ENCODE data around the gene OSGIN1.

OSGIN1 gene

GRCh38 chr16:83917152-83918120 lies 35.6 kb upstream of the OSGIN1 start:
- Histone ChIP-seq H3K4me2 (ENCODE audit: insufficient read depth, low read length) (no peak overlapping the region), H2AFZ (ENCODE audit: low read depth, low read length) (no peak overlapping the region), H3K4me1 (ENCODE audit: insufficient read depth, low read length) (no peaks in the 10 kb centered on the region), H3K27me3 (ENCODE audit: insufficient read depth, low read length, poor library complexity) (no peaks in the 10 kb centered on the region), H3K79me2 (ENCODE audit: insufficient read depth, low read length) (no peaks in the 10 kb centered on the region), H4K20me1 (ENCODE audit: insufficient read depth, low read length) (0 out of 2 replicates have a peak, but pooled peaks cover 6% of the 10 kb centered on the region), H3K27ac (ENCODE audit: low read length) (no peak overlapping the region), H3K9me3 (ENCODE audit: insufficient read depth, low read length, severe bottlenecking) (no peaks in the 10 kb centered on the region), H3K9ac (ENCODE audit: low read depth, low read length) (no peak overlapping the region), H3K4me3 (ENCODE audit: low read depth in 1 of 2, low read length in 2 of 2) (no peak overlapping the region), H3K36me3 (ENCODE audit: insufficient read depth, low read length) (peaks cover 62% of the 10 kb centered on the region)
- DNase-seq (no peak), ATAC-seq (ENCODE audit: insufficient read depth, low read depth) (no peak)
- TF ChIP-seq, protein P1, sequence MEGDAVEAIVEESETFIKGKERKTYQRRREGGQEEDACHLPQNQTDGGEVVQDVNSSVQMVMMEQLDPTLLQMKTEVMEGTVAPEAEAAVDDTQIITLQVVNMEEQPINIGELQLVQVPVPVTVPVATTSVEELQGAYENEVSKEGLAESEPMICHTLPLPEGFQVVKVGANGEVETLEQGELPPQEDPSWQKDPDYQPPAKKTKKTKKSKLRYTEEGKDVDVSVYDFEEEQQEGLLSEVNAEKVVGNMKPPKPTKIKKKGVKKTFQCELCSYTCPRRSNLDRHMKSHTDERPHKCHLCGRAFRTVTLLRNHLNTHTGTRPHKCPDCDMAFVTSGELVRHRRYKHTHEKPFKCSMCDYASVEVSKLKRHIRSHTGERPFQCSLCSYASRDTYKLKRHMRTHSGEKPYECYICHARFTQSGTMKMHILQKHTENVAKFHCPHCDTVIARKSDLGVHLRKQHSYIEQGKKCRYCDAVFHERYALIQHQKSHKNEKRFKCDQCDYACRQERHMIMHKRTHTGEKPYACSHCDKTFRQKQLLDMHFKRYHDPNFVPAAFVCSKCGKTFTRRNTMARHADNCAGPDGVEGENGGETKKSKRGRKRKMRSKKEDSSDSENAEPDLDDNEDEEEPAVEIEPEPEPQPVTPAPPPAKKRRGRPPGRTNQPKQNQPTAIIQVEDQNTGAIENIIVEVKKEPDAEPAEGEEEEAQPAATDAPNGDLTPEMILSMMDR (IDR thresholded peaks at IDR 0.05; ENCODE audit: borderline replicate concordance, extremely low read depth, low read length, poor library complexity, severe bottlenecking) = no peak
- TF ChIP-seq EZH2 (IDR thresholded peaks at IDR 0.05; ENCODE audit: borderline replicate concordance, low read depth, low read length, severe bottlenecking) = no peak

DNA sequence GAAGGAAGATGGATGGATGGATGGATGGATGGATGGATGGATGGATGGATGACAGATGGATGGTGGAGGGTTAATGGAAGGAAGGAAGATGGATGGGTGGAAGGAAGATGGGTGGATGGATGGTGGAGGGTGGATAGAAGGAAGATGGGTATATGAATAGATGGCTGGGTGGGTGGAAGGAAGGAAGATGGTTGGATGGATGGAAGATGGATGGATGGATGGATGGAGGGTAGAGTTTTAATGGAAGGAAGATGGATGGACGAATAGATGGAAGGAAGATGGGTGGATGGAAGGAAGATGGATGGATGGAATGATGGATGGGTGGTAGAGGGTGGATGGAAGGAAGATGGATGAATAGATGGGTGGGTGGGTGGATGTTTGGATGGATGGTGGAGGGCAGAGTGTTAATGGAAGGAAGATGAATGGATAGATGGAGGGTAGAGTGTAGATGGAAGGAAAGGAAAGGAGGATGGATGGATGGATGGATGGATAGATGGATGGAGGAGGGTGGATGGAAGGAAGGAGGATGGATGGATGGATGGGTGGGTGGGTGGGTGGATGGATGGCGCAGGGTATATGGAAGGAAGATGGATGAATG lies 32.0 kb upstream of the OSGIN1 start:
- no peak for ATAC-seq (ENCODE audit: insufficient read depth, low read depth)
- no peaks in the 10 kb centered on the region for H3K9me3 ChIP-seq (ENCODE audit: insufficient read depth, low read length, severe bottlenecking)

DNA sequence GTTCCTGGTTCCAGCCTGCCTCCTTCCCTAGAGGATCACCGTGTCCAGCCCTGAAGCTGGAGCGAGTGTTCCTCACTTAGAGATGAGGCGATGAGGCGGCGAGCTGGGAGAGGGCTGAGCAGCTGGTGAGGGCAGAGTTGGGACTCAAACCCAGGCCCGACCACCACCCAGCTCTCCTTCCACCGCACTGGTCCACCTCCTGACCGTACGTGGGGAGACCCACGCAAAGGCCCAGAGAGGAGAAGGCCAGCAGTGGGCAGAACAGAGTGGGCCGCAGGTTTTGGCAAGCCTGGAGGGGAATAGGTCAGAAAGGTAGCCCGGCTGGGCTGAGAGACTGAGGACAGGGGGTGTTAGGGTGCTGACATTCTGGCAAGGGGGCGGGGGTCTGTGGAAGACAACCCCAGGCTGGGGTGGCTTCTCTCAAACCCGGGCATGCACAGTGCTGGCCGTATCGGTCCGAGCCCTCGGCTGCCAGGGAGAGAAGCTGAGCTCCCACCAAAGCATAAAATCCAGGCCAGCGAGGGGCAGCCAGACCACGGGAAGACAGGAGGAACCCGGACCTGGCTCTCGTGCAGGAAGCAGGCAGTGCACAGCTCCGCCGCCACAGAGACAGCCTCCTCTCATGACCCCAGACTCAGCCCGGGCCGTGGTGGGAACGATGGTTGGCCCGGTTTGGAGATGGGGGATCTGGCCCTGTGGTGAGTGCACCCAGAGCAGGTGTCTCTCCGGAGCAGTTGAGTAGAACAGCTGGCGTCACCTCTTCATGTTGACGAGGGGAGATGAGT lies 29.3 kb upstream of the OSGIN1 start:
- no peak overlapping the region for H3K4me2 ChIP-seq (ENCODE audit: insufficient read depth, low read length)
- peaks cover 3% of the 10 kb centered on the region; the same call in 1 of the 2 replicates for H4K20me1 ChIP-seq (ENCODE audit: insufficient read depth, low read length)
- no peaks in the 10 kb centered on the region for H3K4me1 ChIP-seq (ENCODE audit: insufficient read depth, low read length)
- DNase-seq (no peak), ATAC-seq (ENCODE audit: insufficient read depth, low read depth) (no peak)
- H3K27me3 ChIP-seq (ENCODE audit: insufficient read depth, low read length, poor library complexity) = no peaks in the 10 kb centered on the region
- H2AFZ ChIP-seq (ENCODE audit: low read depth, low read length) = no peak overlapping the region
- H3K79me2 ChIP-seq (ENCODE audit: insufficient read depth, low read length) = no peaks in the 10 kb centered on the region
- H3K9ac ChIP-seq (ENCODE audit: low read depth, low read length) = no peak overlapping the region
- H3K27ac ChIP-seq (ENCODE audit: low read length) = no peak overlapping the region
- H3K36me3 ChIP-seq (ENCODE audit: insufficient read depth, low read length) = peaks cover 14% of the 10 kb centered on the region
- H3K4me3 ChIP-seq (ENCODE audit: low read depth in 1 of 2, low read length in 2 of 2) = no peak overlapping the region
- TF ChIP-seq, protein P1 (IDR thresholded peaks at IDR 0.05; ENCODE audit: borderline replicate concordance, extremely low read depth, low read length, poor library complexity, severe bottlenecking) = no peak
- TF ChIP-seq EZH2 (IDR thresholded peaks at IDR 0.05; ENCODE audit: borderline replicate concordance, low read depth, low read length, severe bottlenecking) = no peak
- H3K9me3 ChIP-seq (ENCODE audit: insufficient read depth, low read length, severe bottlenecking) = no peaks in the 10 kb centered on the region

More for the DNA sequence above, 32.0 kb upstream of the OSGIN1 start:
- no peak overlapping the region for H3K4me2 ChIP-seq (ENCODE audit: insufficient read depth, low read length)
- no peak overlapping the region for H3K27ac ChIP-seq (ENCODE audit: low read length)
- H3K4me3 ChIP-seq (ENCODE audit: low read depth in 1 of 2, low read length in 2 of 2) = no peak overlapping the region
- H4K20me1 ChIP-seq (ENCODE audit: insufficient read depth, low read length) = peaks cover 3% of the 10 kb centered on the region; the same call in 1 of the 2 replicates
- no peaks in the 10 kb centered on the region for H3K79me2 ChIP-seq (ENCODE audit: insufficient read depth, low read length)
- peaks cover 34% of the 10 kb centered on the region for H3K36me3 ChIP-seq (ENCODE audit: insufficient read depth, low read length)
- H2AFZ ChIP-seq (ENCODE audit: low read depth, low read length) = no peak overlapping the region
- TF ChIP-seq, protein P1 (IDR thresholded peaks at IDR 0.05; ENCODE audit: borderline replicate concordance, extremely low read depth, low read length, poor library complexity, severe bottlenecking) = no peak
- no peak for TF ChIP-seq EZH2 (IDR thresholded peaks at IDR 0.05; ENCODE audit: borderline replicate concordance, low read depth, low read length, severe bottlenecking)
- no peaks in the 10 kb centered on the region for H3K4me1 ChIP-seq (ENCODE audit: insufficient read depth, low read length)
- no peak overlapping the region for H3K9ac ChIP-seq (ENCODE audit: low read depth, low read length)
- H3K27me3 ChIP-seq (ENCODE audit: insufficient read depth, low read length, poor library complexity) = no peaks in the 10 kb centered on the region
- DNase-seq = no peak
